GM12874 (cell line): ENCODE measurements around the gene ARHGEF37.

Experiments used
- TF ChIP-seq, protein P1 (sequence below): IDR thresholded peaks from 2 replicates; pipeline ENCODE4 v1.5.1; 2011; ENCODE audit warnings: low read depth, mild to moderate bottlenecking, control low read depth, low read length, moderate library complexity; ENCODE audit not compliant: insufficient read depth

Gene ARHGEF37

DNA sequence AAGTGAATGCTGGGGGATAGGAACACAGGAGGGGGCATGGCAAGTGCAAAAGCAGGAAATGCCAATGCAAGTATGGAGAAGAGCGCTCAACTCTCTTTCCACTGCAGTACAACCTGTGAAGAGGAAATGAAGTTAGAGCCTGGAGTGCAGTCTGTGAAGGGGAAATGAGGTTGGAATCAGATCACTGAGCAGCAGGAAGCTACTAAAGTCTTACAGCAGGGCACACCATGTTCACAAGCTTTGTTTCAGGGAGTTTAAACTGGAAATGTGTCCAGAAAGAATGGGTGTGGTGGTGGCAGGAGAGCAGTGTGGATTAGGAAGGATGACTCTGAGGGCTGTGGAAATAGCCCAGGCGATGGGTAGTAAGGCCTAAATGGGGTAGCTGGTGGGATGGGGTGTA is 15.4 kb downstream of the ARHGEF37 start:
- TF ChIP-seq, protein P1, sequence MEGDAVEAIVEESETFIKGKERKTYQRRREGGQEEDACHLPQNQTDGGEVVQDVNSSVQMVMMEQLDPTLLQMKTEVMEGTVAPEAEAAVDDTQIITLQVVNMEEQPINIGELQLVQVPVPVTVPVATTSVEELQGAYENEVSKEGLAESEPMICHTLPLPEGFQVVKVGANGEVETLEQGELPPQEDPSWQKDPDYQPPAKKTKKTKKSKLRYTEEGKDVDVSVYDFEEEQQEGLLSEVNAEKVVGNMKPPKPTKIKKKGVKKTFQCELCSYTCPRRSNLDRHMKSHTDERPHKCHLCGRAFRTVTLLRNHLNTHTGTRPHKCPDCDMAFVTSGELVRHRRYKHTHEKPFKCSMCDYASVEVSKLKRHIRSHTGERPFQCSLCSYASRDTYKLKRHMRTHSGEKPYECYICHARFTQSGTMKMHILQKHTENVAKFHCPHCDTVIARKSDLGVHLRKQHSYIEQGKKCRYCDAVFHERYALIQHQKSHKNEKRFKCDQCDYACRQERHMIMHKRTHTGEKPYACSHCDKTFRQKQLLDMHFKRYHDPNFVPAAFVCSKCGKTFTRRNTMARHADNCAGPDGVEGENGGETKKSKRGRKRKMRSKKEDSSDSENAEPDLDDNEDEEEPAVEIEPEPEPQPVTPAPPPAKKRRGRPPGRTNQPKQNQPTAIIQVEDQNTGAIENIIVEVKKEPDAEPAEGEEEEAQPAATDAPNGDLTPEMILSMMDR = no peak

DNA sequence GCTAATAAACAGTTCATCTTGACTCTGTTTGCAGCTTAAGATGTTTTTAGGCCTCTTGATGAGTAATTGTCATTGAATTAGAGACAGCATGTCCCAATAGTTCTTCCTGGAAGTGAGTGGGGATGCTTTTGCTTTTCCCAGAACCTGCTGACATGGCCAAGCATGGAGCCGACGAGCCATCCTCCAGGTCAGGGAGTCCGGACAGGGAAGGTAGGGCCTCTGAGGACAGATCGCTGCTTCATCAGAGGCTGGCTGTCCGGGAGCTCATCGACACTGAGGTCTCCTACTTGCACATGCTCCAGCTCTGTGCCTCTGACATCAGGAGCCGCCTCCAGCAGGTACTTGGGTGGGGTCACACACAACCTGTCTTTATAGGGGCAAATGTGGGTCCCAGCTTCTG is 16.3 kb downstream of the ARHGEF37 start:
- TF ChIP-seq, protein P1 = no peak

- TF ChIP-seq, protein P1 = no peak
Measured at GRCh38 chr5:149598966-149599365, 17.7 kb downstream of the ARHGEF37 start.

DNA sequence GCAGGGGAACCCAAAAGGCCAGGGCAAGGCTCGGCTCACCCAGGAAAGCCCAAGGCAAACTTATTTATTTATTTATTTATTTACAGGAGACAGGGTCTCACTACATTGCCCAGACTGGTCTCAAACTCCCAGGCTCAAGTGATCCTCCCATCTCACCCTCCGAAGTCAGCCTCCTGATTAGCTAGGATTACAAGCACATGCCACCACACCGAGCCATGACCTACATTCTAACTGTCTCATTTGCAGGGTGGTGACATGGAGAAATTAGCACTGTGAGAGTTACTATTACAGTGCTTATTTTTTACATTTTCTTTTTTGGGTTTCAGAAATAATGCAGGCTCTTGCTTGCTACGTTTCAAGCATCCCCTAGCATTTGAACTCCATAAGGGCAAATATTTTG is 18.1 kb downstream of the ARHGEF37 start:
- TF ChIP-seq, protein P1 = no peak

DNA sequence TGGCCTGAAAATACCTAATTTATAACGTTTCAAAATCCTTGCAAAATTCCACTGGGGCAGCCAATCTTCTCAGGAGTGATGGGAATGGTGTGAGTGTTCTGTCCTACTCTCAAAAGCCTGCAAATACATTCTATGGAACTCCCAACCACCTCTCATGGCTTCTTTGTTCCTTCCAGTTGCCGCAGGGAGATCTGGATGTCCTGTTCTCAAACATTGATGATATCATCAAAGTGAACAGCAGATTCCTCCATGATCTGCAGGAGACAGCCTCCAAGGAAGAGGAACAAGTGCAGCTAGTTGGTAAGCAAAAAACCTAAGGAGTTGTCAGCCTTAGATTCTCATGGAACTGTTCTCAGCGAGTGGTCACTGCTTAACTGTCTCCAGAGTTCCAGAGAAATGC is 19.6 kb downstream of the ARHGEF37 start:
- TF ChIP-seq, protein P1 = no peak

DNA sequence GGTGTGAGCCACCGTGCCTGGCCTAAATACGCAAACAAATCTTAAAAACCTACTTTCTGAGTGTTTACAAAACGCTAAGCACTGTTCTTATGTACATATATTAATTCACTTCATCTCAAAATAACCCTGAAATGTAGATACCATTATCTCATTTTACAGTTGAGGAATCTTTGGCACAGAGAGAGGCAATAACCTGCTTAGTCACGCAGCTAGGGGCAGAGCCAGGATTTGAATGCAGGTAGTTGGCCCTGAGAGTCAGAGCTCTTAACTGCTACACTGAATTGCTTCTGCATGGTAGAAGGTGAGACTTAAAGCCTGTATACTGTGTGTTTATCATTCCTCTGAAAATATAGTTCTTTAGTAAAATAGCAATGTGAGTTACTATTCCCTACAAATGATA is 21.9 kb downstream of the ARHGEF37 start:
- TF ChIP-seq, protein P1 = no peak

DNA sequence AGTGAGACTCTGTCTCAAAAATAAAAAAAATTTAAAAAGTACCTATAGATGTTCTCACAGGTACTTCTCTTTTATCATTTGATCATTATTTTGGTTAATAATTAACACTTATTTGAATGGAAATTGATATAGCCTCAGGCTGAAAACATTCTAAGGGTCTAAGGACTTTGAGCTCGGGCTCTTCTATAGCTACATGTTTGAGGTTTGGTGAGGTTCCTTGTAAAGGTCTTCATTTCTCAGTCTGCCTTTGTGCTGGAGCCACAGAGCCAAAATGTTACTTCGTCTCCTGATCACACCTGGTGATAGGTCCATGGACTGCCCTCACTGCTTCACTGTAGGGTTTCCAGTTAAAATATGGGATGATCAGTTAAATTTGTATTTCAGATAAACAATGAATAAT is 22.6 kb downstream of the ARHGEF37 start:
- TF ChIP-seq, protein P1 = no peak

DNA sequence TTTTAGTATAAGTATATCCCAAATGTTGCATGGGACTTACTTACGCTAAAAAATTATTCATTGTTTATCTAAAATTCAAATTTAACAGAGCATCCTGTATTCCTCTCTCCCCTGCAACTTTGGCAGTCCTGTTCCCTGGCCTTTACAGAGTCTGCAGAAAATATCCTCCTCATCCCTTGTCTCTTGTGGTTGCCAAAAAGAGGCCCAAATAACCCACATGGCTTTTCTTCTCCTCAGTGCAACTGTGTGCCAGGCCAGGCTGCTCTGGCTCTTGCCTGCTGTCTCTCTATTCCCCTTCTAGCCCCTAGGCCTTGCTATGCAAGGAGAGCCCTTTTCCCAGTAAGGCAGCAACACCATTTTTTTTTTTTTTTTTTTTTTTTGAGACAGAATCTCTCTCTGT is 23.0 kb downstream of the ARHGEF37 start:
- TF ChIP-seq, protein P1 = no peak
